Measurements from ENCODE around the gene PMM2. TPM values are rescaled to one million over a fixed set of nuclear protein-coding genes. Genes with fewer than 3 reads are reported as not detected.
"Not testable (repeated sequence)": the region's sequence is repeated elsewhere in the genome, so short reads cannot be mapped to it uniquely, and the experiment has no call there.

The PMM2 gene
- total RNA-seq, 1 experiment from 2014 or later = 36.5 TPM

DNA sequence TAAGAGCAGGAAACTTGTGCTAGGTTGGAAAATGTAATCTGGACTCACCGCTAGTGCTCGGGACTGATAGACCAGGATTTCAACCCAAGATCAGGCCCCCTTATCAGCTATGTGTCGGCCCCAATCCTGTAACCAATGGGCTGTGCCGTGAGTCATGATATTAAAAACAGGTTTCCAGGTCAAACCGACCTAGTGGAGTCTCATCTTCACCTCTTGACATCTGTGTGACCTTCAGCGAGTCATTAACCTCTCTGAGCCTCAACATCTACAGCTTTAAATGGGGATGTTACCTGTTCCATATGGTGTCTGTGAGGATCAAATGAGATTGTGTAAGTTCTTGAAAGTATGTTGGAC, 512 bp downstream of the PMM2 start:
- Histone ChIP-seq H3K4me3 (ENCODE audit: insufficient read depth, low read depth, low read length) (peak overlapping the region; percentile 92), H3K36me3 (replicated peaks; ENCODE audit: control insufficient read depth, insufficient read depth, low read length) (peaks cover 15% of the 10 kb centered on the region), H3K27me3 (ENCODE audit: control insufficient read depth, insufficient read depth, low read length) (no peaks in the 10 kb centered on the region)
- no peak for DNase-seq

GRCh38 chr16:8798535-8799157, 1.0 kb downstream of the PMM2 start:
- peak overlapping the region; percentile 92 for H3K4me3 ChIP-seq (ENCODE audit: insufficient read depth, low read depth, low read length)
- H3K36me3 ChIP-seq (replicated peaks; ENCODE audit: control insufficient read depth, insufficient read depth, low read length) = peaks cover 16% of the 10 kb centered on the region
- no peak for DNase-seq
- H3K27me3 ChIP-seq (ENCODE audit: control insufficient read depth, insufficient read depth, low read length) = no peaks in the 10 kb centered on the region

GRCh38 chr16:8801701-8802100, 4.1 kb downstream of the PMM2 start:
- Histone ChIP-seq H3K36me3 (replicated peaks; ENCODE audit: control insufficient read depth, insufficient read depth, low read length) (peaks cover 26% of the 10 kb centered on the region), H3K4me3 (ENCODE audit: insufficient read depth, low read depth, low read length) (no peak overlapping the region), H3K27me3 (ENCODE audit: control insufficient read depth, insufficient read depth, low read length) (no peaks in the 10 kb centered on the region)
- DNase-seq = no peak

DNA sequence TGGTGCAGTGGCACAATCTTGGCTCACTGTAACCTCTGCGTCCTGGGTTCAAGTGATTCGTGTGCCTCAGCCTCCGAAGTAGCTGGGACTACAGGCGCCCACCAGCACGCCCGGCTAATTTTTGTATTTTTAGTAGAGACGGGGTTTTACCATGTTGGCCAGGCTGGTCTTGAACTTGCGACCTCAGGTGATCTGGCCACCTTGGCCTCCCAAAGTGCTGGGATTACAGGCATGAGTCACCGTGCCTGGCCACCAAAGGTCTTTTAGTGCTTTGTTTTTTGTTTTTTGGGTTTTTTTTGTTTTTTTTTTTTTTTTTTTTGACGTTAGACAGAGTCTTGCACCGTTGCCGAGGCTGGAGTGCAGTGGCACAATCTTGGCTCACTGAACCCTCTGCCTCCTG, 6.1 kb downstream of the PMM2 start:
- peaks cover 34% of the 10 kb centered on the region for H3K36me3 ChIP-seq (replicated peaks; ENCODE audit: control insufficient read depth, insufficient read depth, low read length)
- DNase-seq; H3K4me3 ChIP-seq (ENCODE audit: insufficient read depth, low read depth, low read length); H3K27me3 ChIP-seq (ENCODE audit: control insufficient read depth, insufficient read depth, low read length): not testable (repeated sequence)

GRCh38 chr16:8804313-8804712, 6.7 kb downstream of the PMM2 start:
- H3K36me3 ChIP-seq (replicated peaks; ENCODE audit: control insufficient read depth, insufficient read depth, low read length) = peaks cover 37% of the 10 kb centered on the region
- no peaks in the 10 kb centered on the region for H3K27me3 ChIP-seq (ENCODE audit: control insufficient read depth, insufficient read depth, low read length)
- DNase-seq = no peak
- H3K4me3 ChIP-seq (ENCODE audit: insufficient read depth, low read depth, low read length) = no peak overlapping the region

GRCh38 chr16:8806272-8806983, 8.8 kb downstream of the PMM2 start:
- Histone ChIP-seq H3K36me3 (replicated peaks; ENCODE audit: control insufficient read depth, insufficient read depth, low read length) (peaks cover 41% of the 10 kb centered on the region), H3K4me3 (ENCODE audit: insufficient read depth, low read depth, low read length) (no peak overlapping the region)
- DNase-seq = no peak

GRCh38 chr16:8807189-8807588, 9.6 kb downstream of the PMM2 start:
- Histone ChIP-seq H3K27me3 (ENCODE audit: control insufficient read depth, insufficient read depth, low read length) (no peaks in the 10 kb centered on the region), H3K4me3 (ENCODE audit: insufficient read depth, low read depth, low read length) (no peak overlapping the region), H3K36me3 (replicated peaks; ENCODE audit: control insufficient read depth, insufficient read depth, low read length) (peaks cover 42% of the 10 kb centered on the region)
- DNase-seq = no peak

More at GRCh38 chr16:8806272-8806983, 8.8 kb downstream of the PMM2 start:
- H3K27me3 ChIP-seq (ENCODE audit: control insufficient read depth, insufficient read depth, low read length) = no peaks in the 10 kb centered on the region

GRCh38 chr16:8808009-8808408, 10.4 kb downstream of the PMM2 start:
- H3K27me3 ChIP-seq (ENCODE audit: control insufficient read depth, insufficient read depth, low read length) = no peaks in the 10 kb centered on the region
- no peak for DNase-seq
- no peak overlapping the region for H3K4me3 ChIP-seq (ENCODE audit: insufficient read depth, low read depth, low read length)
- H3K36me3 ChIP-seq (replicated peaks; ENCODE audit: control insufficient read depth, insufficient read depth, low read length) = peaks cover 46% of the 10 kb centered on the region

- H3K27me3 ChIP-seq (ENCODE audit: control insufficient read depth, insufficient read depth, low read length) = no peaks in the 10 kb centered on the region
These were observed 11.1 kb downstream of the PMM2 start for GRCh38 chr16:8808613-8809353.

DNA sequence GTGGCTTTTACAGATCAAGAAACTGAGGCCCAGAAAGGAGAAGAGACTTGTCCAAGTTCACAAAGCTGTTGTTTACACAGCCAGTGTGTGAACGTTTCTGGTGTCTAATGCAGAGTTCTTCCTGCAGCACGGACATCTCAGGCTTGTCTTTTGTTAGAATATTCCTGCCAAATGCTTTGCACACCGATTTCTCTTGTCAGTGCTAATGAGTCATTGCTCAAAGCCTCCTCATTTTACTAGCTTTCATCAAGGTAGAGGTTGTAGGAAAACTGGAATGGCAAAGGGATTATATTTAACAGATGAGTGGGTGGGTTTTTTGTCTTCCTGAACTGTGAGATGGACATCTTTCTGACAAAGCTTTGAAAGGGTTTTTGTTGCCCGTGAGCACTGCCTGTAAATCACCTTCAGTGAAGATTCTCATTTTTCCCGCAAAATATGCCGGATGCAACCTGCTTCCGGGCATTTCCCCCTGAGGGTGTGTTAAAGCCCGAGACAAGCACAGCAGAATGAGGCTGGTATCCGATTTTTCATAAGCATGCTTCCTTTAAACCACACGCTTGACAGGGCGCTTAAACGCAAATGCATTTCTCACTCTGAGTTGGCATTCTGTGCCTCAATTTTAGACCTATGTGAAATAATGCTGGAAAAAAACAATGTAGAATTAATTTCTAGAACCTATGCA, 14.7 kb downstream of the PMM2 start:
- Histone ChIP-seq H3K27me3 (ENCODE audit: control insufficient read depth, insufficient read depth, low read length) (no peaks in the 10 kb centered on the region), H3K36me3 (replicated peaks; ENCODE audit: control insufficient read depth, insufficient read depth, low read length) (peaks cover 53% of the 10 kb centered on the region), H3K4me3 (ENCODE audit: insufficient read depth, low read depth, low read length) (no peak overlapping the region)
- no peak for DNase-seq

More at GRCh38 chr16:8808613-8809353, 11.1 kb downstream of the PMM2 start:
- Histone ChIP-seq H3K4me3 (ENCODE audit: insufficient read depth, low read depth, low read length) (no peak overlapping the region), H3K36me3 (replicated peaks; ENCODE audit: control insufficient read depth, insufficient read depth, low read length) (peaks cover 50% of the 10 kb centered on the region)
- DNase-seq = no peak

- Histone ChIP-seq H3K36me3 (replicated peaks; ENCODE audit: control insufficient read depth, insufficient read depth, low read length) (peaks cover 49% of the 10 kb centered on the region), H3K4me3 (ENCODE audit: insufficient read depth, low read depth, low read length) (no peak overlapping the region), H3K27me3 (ENCODE audit: control insufficient read depth, insufficient read depth, low read length) (no peaks in the 10 kb centered on the region)
- no peak for DNase-seq
These were observed 16.6 kb downstream of the PMM2 start for GRCh38 chr16:8814095-8814806.

DNA sequence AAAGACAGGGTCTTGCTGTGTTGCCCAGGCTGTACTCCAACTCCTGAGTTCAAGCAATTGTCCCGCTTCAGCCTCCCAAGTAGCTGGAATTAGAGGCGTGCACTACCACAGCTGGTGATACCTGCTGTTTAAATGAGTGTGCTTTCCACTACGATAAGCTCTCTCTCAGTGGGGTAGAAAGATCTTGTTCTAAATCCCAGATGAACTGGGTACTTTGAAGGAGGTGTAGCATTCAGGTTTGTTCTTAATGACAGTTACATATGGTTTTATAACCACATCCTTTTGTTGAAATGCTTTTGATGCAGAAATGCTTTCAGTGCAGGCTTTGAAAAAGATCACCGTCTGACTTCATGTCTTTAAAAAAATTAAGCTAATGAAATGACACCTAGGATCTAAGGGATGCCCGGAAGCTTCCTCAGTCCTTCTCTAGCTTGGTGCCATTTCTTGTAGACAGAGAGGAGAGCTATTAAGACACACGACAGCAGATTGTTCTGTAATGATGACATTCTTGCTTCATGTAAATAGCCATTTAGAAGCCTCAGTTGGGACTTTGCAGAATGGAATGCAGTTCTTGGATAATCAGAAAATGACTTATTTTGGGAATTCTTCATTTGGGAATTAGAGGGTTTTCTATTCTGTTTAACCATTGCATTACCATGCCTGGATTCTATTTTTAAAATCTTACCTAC, 19.5 kb downstream of the PMM2 start:
- Histone ChIP-seq H3K4me3 (ENCODE audit: insufficient read depth, low read depth, low read length) (no peak overlapping the region), H3K27me3 (ENCODE audit: control insufficient read depth, insufficient read depth, low read length) (no peaks in the 10 kb centered on the region), H3K36me3 (replicated peaks; ENCODE audit: control insufficient read depth, insufficient read depth, low read length) (peaks cover 47% of the 10 kb centered on the region)
- DNase-seq = no peak

DNA sequence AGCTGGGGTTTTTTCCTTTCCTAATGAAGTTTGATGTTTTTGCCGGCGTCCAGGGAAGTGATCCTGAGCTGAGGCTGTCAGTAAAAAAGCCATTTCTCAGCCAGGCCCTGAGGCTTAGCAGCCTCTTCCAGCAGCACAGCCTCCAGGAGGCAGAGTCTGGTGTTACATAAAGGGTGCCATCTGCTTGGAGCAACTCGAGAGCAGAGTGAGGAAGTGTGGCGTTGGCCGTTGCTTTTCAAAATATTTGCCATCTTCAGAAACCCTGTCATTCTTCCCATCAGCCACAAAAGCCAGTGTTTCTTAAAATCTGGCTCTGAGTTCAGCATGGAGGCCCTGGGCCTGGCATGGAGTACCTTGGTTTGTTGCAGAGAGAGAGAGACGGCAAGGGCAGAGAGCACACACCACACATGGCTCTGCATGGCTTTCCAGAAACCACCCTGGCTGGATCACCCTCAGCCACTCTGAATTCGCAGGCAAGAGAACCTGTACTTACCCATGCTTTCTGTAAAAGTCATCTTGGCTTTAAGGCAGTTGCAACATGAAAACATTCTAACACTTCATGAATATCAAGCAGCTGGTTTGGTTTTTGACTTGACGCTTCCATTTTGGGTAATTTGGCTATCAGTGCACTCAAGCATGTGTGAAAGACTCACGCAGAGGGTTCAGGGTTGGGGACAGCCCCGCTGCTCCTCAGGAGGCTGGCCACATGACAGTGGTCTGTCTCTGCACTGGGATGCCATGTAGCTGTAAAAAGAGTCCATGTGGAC, 21.0 kb downstream of the PMM2 start:
- Histone ChIP-seq H3K36me3 (replicated peaks; ENCODE audit: control insufficient read depth, insufficient read depth, low read length) (peaks cover 33% of the 10 kb centered on the region), H3K27me3 (ENCODE audit: control insufficient read depth, insufficient read depth, low read length) (no peaks in the 10 kb centered on the region), H3K4me3 (ENCODE audit: insufficient read depth, low read depth, low read length) (no peak overlapping the region)
- DNase-seq = no peak

Data from H7 (cell line).